ENCODE data around the gene CELSR3.
A peak's percentile ranks its signal among the peaks of the same experiment; 100 is the strongest.

CELSR3 gene

DNA sequence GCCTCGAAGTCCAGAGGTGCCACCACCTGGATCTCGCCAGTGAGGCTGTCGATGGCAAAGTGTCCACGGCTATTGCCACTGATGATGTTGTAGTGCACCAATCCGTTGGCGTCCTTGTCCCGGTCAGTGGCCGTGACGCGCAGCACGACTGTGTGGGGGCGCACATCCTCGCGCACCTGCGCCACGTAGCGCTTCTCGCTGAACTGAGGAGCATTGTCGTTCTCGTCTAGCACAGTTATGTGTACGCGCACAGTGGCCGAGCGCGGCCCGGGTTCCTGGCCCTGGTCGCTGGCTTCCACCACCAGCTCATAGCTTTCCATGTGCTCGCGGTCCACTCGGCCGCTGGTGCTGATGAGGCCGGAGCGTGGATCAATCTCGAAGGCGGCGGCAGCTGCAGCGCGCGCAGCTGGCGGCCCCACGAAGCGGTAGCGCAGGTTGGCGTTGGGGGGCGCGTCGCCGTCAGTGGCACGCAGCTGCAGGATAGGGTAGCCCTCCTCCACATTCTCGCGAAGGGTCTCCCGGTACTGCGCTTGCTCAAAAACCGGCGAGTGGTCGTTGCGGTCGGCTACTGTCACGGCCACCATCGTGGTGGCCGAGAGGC, 1.8 kb downstream of the CELSR3 start:
- no peak for DNase-seq

DNA sequence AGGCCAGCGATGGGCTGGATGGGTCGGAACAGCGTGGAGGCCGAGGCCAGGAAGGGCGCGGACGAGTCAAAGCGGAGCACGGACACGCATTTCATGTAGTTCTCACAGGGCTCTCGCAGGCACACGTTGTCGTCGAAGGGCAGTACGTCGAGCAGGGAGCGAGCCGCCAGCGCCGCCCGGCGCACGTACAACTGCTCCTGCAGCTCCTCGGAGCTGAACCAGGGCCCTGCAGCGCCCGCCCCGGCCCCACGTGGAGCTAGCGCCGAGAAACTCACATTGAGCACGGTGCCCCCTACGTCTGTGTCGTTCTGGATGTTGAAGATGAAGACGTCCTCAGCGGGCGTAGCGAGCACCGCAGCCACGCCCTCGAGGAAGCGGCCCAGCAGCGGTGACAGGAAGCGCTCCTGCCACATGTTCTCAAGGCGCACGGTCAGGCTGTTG, 5.8 kb downstream of the CELSR3 start:
- DNase-seq, result no peak

DNA sequence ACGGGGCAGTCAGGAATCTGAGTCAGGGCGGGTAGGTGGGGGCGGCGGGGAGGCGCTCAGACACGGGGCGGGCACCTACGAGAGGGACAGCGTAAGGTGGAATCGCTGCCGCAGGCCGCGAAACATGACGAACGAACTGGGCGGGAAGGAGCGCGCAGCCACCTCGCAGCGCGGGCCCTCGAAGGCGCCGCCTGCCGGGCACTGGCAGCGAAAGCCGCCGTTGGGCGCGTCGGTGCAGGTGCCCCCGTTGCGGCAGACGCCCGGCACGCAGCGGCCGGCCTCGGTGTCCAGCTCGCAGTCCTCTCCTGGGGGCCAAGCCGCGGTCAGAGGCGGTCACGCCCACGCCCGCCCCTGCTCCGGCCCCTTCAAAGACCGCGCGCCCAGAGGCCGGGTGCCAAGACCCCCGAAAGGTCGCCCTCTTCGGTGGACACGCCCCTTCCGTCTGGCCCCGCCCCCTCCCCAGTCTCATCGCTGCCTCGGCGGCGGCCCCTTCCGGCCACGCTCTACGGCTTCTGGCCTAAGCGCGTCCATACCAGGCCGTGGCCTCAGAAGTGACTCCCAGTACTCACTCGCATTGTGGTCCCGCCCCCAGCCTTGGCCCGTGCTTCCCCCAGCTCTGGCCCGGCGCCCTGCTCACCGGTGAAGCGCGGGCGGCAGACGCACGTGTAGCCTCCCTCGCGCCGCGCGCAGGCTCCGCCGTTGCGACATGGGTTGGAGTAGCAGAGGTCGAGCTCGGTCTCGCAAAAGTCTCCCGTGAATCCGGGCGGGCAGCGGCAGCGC, 6.4 kb downstream of the CELSR3 start:
- no peak for DNase-seq

DNA sequence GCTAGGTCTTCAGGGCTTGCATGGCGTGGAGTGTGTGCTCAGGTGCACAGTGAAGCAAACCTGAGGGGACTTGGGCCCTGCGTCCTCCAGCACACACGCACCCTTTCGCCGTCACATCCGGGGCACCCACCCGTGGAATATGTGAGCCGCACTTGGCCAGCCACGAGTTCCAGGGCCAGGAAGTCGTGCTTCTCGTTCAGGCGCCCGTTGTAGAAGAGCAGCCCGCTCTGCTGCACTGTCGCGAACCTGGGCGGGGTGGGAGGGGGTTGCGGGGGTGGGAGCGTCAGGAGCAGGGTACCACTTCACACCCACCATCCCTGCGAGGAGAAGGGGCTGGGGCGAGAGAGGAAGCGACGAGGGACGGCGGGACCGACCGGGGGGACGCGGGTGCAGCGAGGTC, 7.1 kb downstream of the CELSR3 start:
- DNase-seq, result no peak

DNA sequence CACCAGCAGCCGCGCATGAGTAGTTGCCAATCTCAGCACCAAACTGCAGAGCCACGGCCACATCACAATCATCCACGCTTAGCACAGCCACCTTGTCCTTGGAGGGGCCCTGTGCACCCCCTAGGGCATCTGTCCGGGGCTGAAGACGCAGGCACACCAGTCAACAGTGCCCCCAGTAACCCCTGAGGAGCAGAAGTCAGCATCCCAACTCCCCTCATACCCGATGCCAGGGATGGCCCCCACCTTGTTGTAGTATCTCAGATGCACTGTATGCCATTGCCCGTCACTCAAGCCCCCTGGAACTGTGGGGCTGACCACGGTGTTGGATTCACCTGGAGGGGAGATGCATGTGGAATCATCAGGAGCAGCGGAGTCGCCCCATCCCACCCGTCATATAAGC, 7.6 kb downstream of the CELSR3 start:
- no peak for DNase-seq

DNA sequence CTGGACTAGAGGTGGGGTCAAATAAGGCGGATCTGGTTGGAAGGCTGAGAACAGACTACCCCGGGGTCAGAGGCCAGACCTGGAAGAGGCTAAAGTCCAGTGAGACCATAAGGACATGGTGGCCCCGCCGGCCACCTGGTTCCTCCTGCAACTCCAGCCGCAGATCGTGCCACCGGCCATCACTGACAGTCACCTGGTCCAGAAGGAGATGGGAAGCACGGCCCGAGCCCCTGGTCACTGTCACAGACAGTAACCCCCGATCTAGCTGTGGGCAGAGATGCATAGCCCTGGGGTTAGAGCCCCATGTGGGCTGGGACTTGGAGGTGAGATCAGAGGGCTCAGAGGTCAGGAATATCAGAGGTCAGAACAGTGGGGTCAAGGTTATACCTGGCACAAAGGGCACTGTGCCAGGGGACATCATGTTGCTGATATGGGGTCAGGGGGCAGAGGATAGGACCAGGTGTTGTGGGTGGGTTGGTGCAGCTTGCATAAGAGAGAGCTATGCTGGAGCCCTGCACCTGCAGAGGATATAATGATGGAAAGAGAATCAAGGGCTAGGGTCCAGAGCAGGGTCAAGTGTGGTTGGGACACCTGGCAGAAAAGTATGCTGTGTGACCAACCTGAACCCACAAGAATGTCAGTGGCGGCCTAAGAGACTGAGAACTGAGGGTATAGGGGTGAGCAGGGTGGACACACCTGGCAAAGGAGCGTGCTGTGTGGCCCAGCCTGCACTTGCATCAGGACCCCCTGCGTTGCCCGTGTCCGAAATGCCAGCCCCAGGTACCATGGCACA, 9.6 kb downstream of the CELSR3 start:
- DNase-seq, result no peak

DNA sequence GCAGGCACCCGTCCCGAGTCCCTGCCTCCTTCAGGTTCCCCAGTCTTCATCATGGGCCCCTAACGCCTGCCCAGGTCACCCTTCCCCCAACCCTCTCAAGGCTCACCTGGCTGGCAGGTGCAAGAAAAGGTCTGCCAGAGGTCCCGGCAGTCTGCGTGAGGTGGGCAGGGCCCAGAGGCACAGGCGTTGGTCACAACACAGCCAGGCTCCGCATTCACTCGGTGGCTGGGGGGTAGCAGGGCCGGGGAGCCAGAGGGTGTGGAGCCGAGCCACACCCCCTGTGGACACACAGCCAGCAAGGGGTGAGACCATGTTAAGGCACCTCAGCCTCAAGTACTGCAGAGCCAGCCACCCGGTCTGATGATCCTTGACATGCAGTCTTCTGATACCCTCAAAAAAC, 10.9 kb downstream of the CELSR3 start:
- DNase-seq, result no peak

DNA sequence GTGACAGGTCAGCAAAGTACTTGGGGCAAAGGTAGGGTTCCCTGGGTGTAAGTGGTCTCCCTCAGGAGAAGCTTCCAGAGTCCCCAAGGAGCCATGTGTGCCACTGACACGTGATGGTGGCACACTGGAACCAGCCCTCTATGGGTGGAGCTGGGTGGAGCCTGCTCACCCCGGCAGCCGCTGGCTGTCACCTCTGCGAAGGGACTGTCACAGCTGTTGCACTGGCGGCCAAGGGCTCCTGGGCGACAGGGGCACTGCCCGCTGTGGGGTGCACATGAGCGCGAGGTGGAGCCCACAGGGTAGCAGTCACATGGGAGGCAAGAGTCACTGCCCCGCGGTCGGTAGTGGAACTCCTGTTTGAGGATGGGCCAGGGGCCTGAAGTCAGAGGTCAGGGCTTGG, 12.0 kb downstream of the CELSR3 start:
- no peak for DNase-seq

DNA sequence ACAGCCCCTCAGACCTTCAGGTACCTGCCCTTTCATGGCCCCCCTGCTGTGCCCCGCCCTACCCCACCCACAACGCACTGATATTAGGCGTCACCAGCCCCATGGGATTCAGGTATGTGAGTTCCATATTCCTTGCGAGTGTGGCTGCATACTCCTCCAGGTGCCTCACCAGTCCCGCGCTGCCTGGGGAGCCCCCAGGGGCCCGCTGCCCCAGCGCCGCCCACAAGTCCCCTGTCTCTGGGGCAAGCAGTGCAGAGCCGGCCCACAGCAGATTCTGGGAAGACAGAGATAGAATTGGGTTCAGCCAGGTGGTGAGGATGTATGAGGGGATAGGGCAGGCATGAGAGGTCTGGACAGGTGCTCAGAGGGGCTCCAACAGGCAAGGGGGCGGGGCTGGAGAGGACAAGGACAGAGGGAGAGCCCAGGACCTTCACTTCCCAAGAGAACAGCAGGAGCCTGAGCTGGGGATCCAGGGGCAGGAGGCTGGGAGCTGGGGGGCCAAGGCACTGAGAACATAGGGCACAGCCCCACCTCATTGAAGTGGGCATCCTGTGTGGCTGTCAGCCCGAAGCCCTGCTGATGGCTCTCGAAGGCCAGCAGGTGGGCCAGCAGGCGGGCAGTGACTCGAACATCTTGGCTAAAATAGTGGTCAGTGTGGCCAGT, 14.4 kb downstream of the CELSR3 start:
- DNase-seq, result no peak

DNA sequence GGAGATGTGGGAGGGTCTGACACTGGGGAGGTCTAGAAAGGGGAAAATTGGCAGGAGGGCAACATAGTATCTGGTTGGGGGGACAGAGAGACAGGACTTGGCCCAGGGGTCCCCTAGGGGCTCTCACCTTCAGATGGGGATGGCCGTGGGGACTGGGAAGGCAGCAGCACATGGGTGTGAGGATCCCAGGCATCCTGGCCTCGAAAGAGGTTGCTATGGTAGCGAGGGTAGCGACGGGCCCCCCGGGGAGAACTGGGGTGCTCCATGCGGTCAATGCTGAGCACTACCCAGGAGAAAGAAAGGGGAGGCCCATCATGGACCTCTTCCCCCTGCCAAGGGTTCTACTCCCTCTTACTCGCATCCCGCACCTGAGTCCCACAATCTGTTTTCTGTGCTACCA, 15.0 kb downstream of the CELSR3 start:
- DNase-seq, result no peak

DNA sequence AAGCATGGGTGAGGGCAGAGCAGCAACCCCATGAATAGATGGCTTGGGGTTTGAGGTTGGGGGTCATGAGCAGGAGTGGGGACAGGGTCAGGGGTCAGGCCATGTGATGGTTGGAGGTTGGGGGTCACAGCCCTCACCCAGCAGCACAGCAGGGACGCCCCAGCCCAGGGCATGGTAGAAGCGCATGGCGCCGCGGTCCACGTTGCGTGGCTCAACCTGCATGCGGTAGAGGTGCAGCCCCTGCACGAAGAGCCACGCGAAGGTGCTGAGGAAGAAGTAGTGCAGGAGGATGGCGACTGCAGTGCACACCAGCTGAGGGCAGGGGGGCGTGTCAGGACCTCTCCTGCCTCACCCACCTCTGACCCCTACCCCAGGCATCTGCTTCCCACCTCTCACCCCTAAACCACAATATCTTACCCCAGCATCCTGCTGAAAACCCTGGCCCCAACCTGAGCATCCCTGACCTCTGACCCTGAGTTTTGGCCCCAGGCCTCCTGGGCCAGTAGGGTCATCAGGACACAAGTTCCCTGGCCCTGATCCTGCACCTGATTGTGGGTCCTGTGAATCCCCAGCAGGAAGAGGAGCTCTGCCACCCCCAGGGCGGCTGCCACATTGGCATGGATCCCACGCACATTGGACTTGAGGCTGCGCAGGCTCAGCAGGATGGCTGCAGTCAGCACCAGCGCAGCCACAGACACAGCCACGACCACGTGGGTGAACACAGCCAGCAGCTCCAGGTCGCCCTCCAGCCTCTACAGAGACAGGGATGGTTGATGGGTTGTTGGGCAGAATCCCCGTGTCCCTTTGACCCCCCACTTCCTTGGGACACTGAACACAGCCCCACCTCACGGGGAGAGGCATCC, 17.6 kb downstream of the CELSR3 start:
- DNase-seq, result no peak

DNA sequence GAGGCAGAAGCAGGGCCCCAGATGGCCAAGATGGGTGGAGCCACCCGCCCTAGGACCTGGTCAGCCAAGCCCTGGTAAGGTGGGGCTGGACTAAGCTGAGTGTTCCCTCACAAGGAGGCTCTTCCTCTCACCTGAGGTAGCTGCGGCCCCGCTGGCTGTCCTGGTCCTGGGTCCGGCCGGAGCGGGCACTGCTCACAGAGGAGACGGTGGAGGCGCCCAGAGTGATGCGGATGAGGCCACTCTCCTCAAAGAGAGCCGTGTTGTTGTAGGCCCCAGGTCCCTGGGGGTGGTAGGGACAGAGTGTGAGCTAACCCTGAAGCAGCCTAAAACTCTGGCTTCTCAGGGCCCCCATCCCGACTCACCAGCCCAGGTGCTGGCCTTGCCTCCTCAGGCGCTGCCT, 20.1 kb downstream of the CELSR3 start:
- DNase-seq, result no peak

DNA sequence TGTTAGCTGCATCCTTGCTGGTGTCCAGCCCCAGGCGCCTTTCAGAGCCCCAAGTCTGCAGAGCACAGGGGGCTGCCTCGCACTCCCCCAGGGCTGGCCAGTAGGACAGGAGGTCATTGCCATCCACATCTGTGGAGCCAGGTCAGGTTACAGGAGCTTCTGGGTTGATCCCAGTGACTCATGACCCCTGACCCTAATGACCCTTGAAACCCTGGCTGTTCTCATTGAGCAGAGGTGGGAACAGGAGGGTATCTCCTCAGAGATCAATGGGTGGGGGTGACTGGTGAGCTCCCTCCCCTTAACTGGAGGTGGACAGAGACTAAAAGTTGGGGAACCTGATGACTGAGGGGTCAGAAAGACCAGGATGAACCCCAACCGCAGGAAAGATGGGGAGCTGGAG, 21.3 kb downstream of the CELSR3 start:
- DNase-seq, result no peak

DNA sequence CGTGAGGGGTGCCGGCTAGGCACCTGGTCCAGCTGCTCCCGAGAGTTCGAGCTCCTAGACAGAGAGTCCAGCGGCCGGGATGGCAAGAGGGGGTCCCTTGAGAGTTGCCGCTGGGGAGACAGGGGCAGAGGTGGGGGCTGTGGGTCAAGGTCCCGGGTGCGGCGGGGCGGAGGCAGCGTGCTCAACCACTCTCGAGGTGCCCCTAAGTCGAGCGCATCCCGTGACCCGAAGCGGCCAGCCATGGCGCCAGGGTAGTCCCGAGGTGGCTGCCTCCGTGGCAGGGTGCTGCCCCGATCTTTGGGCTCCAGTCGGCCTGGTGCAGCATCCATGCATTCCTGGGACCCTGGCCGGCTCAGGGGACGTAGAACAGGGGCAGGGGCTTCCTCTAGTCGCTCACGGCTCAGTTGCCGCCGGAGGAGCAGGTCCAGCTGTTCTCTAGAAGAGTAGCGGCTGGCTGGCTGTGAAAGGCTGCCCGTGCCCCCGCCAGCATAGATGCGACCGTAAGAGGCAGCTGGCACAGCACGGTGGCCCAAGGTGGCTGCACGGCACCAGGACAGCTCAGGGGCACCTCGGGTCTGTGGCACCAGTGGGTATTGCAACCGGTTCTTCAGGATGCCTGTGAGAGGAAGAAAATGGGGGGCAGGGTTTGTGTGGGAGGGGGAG, 22.6 kb downstream of the CELSR3 start:
- DNase-seq, result no peak

DNA sequence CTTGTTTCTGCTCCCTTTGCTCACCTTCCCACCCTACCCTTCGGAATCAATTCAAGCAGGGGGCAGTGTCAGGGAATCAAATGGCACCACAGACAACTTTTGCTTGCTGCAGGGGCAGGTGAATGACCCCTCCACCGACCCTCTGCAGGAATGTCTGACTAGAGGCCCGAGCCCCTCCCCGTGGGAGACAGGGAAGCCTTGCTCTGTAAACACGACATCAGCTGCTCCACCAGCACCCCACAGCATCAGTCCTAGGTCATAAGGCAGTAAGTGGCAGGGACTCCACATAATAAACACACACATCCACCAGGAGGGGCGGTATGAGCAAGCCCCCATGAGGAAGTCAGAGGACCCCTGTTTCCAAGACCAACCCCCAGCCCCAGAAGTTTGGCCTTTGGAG, 25.4 kb downstream of the CELSR3 start:
- no peak for DNase-seq

DNA sequence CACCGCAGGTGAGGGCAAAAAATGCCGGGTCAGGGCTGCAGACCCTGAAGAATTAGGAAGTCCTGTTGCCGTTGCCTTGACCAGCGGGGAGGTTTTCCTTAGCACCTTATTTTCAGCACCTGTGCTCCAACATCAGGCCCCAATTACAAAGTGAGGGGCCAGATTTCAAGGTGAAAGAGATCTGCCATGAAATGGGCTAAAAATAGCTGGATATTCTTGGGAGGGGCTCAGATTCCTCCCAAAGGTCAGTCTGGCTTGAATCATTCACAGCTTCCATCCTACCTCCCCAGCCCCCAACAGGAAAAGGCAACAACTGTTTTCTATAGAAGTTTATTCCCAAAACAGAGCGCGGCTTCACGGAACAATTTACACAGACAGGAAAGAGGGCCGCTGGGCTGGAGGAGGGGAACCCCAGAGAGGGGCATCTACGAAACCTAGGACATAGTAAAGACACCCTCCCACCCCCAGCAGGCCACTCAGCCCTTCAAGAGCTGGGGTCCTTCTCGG, 26.5 kb downstream of the CELSR3 start:
- DNase-seq, result no peak

DNA sequence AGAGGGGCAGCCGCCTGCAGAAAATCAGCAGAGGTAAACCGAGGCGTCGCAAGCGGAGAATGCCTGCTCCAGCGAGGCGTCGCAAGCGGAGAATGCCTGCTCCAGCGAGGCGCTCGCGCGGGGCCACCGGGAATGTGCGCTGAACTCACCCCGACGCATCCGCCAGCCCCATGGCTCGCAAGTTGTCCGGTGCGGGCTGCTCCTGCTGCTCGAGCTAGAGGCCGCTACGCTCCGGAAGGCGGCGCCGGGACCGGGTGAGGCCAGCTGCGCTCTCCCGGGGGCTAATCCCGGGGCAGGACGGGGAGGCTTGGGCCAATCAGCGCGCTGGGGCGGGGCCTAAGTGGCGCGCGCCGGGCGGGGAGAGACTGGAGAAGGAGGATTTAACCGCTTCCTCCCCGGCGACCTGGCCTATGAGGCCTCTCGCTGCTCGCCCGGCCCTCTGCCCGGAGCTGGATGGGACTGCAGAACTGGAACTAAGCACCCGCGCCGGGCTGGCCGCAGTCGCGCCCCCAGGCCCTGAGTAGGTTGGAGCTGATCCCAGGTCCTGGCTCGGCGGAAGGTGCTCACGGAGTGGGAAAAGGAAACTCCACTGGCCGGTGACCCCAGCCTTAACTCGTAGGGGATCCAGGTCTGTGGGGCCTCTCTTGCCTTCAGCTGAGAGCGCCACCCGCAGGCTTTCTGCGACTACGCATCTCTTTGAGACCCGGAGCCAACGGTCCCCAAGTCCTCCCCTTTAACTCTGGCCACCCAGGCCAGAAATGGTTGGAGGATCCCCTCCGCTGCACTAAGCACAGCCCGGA, 27.3 kb downstream of the CELSR3 start, which contains the start of gene SLC26A6:
SLC26A6 (minus strand) TSS at position 240 of the 800 bp plus-strand sequence; CDS start at position 172, 68 bp downstream.
- DNase-seq, result peak; percentile 67

DNA sequence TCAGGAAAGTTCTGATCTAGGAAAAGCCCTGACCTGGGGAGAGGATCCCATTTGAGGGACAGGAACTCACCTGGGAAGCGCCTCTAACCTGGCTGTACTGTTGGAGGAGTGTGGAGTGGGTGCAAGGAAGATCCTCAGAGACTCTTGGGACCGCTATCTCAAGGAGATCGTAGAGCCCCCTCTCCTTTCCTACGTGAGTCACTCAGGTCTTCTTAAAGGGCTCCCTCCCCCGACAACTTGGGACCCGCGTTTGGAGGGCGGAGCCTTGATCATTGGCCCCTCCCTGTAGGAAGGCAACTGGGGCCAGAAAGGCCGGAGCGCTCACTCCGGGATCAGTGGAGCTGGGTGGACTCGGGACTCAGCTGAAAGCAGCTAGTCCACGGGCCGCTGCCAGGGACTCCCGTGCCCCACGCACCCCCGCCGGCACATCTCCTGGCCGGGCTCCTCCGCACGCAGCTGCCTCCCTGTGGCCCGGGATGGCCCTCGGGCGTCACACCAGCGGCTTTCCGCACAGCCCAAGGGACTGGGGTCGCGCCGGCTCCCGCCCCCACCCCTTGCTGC, 27.9 kb downstream of the CELSR3 start:
- DNase-seq, result no peak

DNA sequence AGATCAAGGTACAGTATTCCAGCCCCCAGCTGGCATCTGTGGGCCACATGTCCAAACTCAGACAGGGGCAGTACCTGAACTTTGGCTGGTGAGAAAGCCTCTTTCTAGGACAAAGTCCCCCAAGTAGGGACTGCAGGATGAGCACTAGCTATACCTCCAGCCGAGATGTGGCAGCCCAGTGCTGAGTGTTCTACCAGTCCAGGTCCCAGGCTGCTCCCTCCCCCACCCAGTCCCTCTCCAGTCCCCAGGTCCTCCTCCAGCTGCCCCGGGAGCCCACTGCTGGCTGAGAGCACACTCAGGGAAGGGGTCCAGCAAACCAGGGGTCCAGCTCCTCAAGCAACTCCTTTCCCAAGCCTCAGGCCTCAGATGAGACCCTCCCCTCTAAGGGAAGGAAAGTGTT, 28.9 kb downstream of the CELSR3 start:
- no peak for DNase-seq

DNA sequence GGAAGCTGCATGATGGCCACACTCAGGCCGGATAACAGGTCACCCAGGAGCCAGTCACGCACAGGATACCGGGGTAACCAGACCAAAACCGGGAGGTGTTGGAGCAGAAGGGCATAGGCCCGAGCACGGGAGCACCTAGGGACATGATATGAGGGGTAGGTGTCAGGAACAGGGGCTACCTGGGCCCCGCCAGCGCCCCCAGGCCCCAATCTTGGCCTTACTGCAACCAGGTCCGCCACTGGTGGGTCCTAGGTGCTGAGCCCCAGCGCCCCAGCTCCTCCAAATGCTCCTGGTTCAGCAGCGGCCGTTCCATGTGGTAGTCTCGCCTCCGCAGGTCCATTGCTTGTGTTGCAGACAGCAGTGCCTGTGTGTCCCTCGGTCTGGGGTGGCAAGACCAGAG, 29.4 kb downstream of the CELSR3 start:
- no peak for DNase-seq

All from COR-L47 (cell line).